GM23248 (cell line): ENCODE data around the gene CAPNS2. TPM values are rescaled to one million over a fixed set of nuclear protein-coding genes. Genes with fewer than 3 reads are reported as not detected.

Source experiments
- DNase-seq: peaks from one replicate; pipeline ENCODE4 v3.0.0-alpha.2; 2015
- H2AFZ ChIP-seq: fragments of 200-600 bp; sonication (generic); 2 replicates; pipeline ENCODE4 v1.6.1; 2016; ENCODE audit warnings: antibody characterized with exemption
- H3F3A ChIP-seq: fragments of 200-600 bp; sonication (generic); 2 replicates; pipeline ENCODE4 v1.6.1; 2016; ENCODE audit warnings: mild to moderate bottlenecking, antibody characterized with exemption, mixed run types; ENCODE audit not compliant: insufficient read depth
- H3K27ac ChIP-seq: fragments of 200-600 bp; sonication (generic); 2 replicates; pipeline ENCODE4 v1.5.1; 2016; ENCODE audit warnings: mild to moderate bottlenecking
- H3K27me3 ChIP-seq: fragments of 200-600 bp; sonication (generic); replicated peaks from 2 replicates; pipeline ENCODE4 v1.6.1; 2016; ENCODE audit warnings: mild to moderate bottlenecking; ENCODE audit not compliant: insufficient read depth
- H3K36me3 ChIP-seq: fragments of 200-600 bp; sonication (generic); 2 replicates; pipeline ENCODE4 v1.6.1; 2016; ENCODE audit warnings: low read depth, mild to moderate bottlenecking
- H3K4me1 ChIP-seq: fragments of 200-600 bp; sonication (generic); 2 replicates; pipeline ENCODE4 v1.6.1; 2016; ENCODE audit warnings: mild to moderate bottlenecking; ENCODE audit not compliant: insufficient read depth
- H3K4me2 ChIP-seq: fragments of 200-600 bp; sonication (generic); one replicate; pipeline ENCODE4 v1.6.1; 2016; ENCODE audit warnings: mild to moderate bottlenecking; ENCODE audit not compliant: unreplicated experiment
- H3K4me3 ChIP-seq: fragments of 200-600 bp; sonication (generic); 2 replicates; pipeline ENCODE4 v1.5.1; 2016; ENCODE audit warnings: mild to moderate bottlenecking
- H3K79me2 ChIP-seq: fragments of 200-600 bp; sonication (generic); 2 replicates; pipeline ENCODE4 v1.6.1; 2016; ENCODE audit warnings: mild to moderate bottlenecking; ENCODE audit not compliant: insufficient read depth
- H3K9ac ChIP-seq: fragments of 200-600 bp; sonication (generic); 2 replicates; pipeline ENCODE4 v1.6.1; 2016; ENCODE audit warnings: mild to moderate bottlenecking
- H3K9me2 ChIP-seq: fragments of 200-600 bp; sonication (generic); 2 replicates; pipeline ENCODE4 v1.6.1; 2016; ENCODE audit warnings: mixed run types, mild to moderate bottlenecking, moderate library complexity; ENCODE audit not compliant: insufficient read depth
- H3K9me3 ChIP-seq: fragments of 200-600 bp; sonication (generic); one replicate; pipeline ENCODE4 v1.6.1; 2017; ENCODE audit warnings: low read depth
- H4K20me1 ChIP-seq: fragments of 200-600 bp; sonication (generic); 2 replicates; pipeline ENCODE4 v1.6.0; 2016; ENCODE audit not compliant: insufficient read depth
- EZH2 ChIP-seq: fragments of 200-600 bp; sonication (generic); IDR thresholded peaks from 2 replicates; pipeline ENCODE4 v1.6.1; 2018; ENCODE audit warnings: antibody characterized with exemption, mild to moderate bottlenecking; ENCODE audit not compliant: insufficient read depth, poor library complexity, severe bottlenecking
- EZH2phosphoT487 ChIP-seq: fragments of 200-600 bp; sonication (generic); IDR thresholded peaks from 2 replicates; pipeline ENCODE4 v1.6.1; 2018; ENCODE audit warnings: antibody characterized with exemption, moderate library complexity, mild to moderate bottlenecking, low read depth; ENCODE audit not compliant: insufficient read depth
- WGBS, 2 experiments: methylation state at CpG; one replicate each; pipeline ENCODE4 v1.1.6; 2015 to 2017; ENCODE audit warnings: low lambda C conversion rate in 2 of 2, low coverage in 1 of 2; ENCODE audit errors: missing lambda C conversion rate in 2 of 2; 5-methylcytosine and 5-hydroxymethylcytosine counted together
- in situ Hi-C: fragments of 300-500 bp; cut with MboI; formaldehyde crosslinking; loops from 2 replicates; pipeline ENCODE4 v1.15.0; 2020
- polyA plus RNA-seq: library from polyadenylated mRNA; unstranded; fragments of >200 nt; fragmentation: Nextera tagmentation; extraction: Ambion mirVana; gene quantifications from 2 replicates; pipeline ENCODE4 v1.2.1, GENCODE V29; 2016
- total RNA-seq: library from RNA; depleted of rRNA; stranded (reverse); fragments of >200 nt; shearing (Covaris generic); gene quantifications from 2 replicates; pipeline ENCODE4 v1.2.3, GENCODE V29; 2014

The CAPNS2 gene
- total and polyA plus RNA-seq, 2 experiments from 2014 or later: not detected

- H3K27ac ChIP-seq: peak overlapping the region; percentile 52
- no peaks in the 10 kb centered on the region for H3K79me2 ChIP-seq
- no peaks in the 10 kb centered on the region for H3K27me3 ChIP-seq
- peaks cover 39% of the 10 kb centered on the region for H3K4me1 ChIP-seq
- no peaks in the 10 kb centered on the region for H3K9me3 ChIP-seq
- in situ Hi-C loops: no loop called here
- H3K9ac ChIP-seq: no peak overlapping the region
- H3K36me3 ChIP-seq: no peaks in the 10 kb centered on the region; the same call in 1 of the 2 replicates
- peak; percentile 86 for DNase-seq
- H2AFZ ChIP-seq: no peak overlapping the region
- H3K4me2 ChIP-seq: peak overlapping the region; percentile 39
- TF ChIP-seq EZH2: no peak
- TF ChIP-seq EZH2phosphoT487: peak; percentile 95
- no peaks in the 10 kb centered on the region for H3K9me2 ChIP-seq
- no peak overlapping the region for H3K4me3 ChIP-seq
- peaks cover 23% of the 10 kb centered on the region for H3F3A ChIP-seq
- no peaks in the 10 kb centered on the region for H4K20me1 ChIP-seq
Measured at GRCh38 chr16:55552621-55553020, 13.9 kb upstream of the CAPNS2 start.

GRCh38 chr16:55555436-55555835, 11.0 kb upstream of the CAPNS2 start:
- TF ChIP-seq EZH2phosphoT487: no peak
- no peak for TF ChIP-seq EZH2
- Histone ChIP-seq H3K4me3 (no peak overlapping the region), H3K27me3 (no peaks in the 10 kb centered on the region), H3K9me2 (no peaks in the 10 kb centered on the region), H3K27ac (peak overlapping the region; percentile 37), H3F3A (peaks cover 47% of the 10 kb centered on the region), H3K79me2 (no peaks in the 10 kb centered on the region), H3K4me2 (no peak overlapping the region), H3K9ac (no peak overlapping the region), H4K20me1 (no peaks in the 10 kb centered on the region), H2AFZ (no peak overlapping the region), H3K4me1 (peaks cover 54% of the 10 kb centered on the region), H3K9me3 (no peaks in the 10 kb centered on the region), H3K36me3 (no peaks in the 10 kb centered on the region)
- DNase-seq: peak; percentile 77
- 57 to 58% methylated on average over 2 of the region's 2 CpGs for WGBS, 2 experiments
- in situ Hi-C loops: no loop called here

- no peak for TF ChIP-seq EZH2phosphoT487
- TF ChIP-seq EZH2: no peak
- Histone ChIP-seq H3F3A (peaks cover 41% of the 10 kb centered on the region), H3K4me2 (no peak overlapping the region), H3K9me3 (no peaks in the 10 kb centered on the region), H3K4me3 (no peak overlapping the region), H4K20me1 (no peaks in the 10 kb centered on the region), H3K27me3 (no peaks in the 10 kb centered on the region), H3K9me2 (no peaks in the 10 kb centered on the region), H3K4me1 (peaks cover 47% of the 10 kb centered on the region), H3K27ac (no peak overlapping the region), H3K79me2 (no peaks in the 10 kb centered on the region), H3K36me3 (no peaks in the 10 kb centered on the region), H3K9ac (no peak overlapping the region), H2AFZ (no peak overlapping the region)
- in situ Hi-C loops: no loop called here
- DNase-seq: no peak
Measured at GRCh38 chr16:55557186-55557585, 9.3 kb upstream of the CAPNS2 start.

GRCh38 chr16:55559233-55559632, 7.3 kb upstream of the CAPNS2 start:
- peak overlapping the region; percentile 30 for H3K4me2 ChIP-seq
- no peaks in the 10 kb centered on the region for H3K79me2 ChIP-seq
- H4K20me1 ChIP-seq: no peaks in the 10 kb centered on the region
- H3K4me3 ChIP-seq: no peak overlapping the region
- DNase-seq: peak; percentile 13
- H3K27ac ChIP-seq: no peak overlapping the region
- H3K36me3 ChIP-seq: no peaks in the 10 kb centered on the region
- H3F3A ChIP-seq: peaks cover 55% of the 10 kb centered on the region
- H3K27me3 ChIP-seq: no peaks in the 10 kb centered on the region
- H3K9me3 ChIP-seq: no peaks in the 10 kb centered on the region
- no peak overlapping the region for H3K9ac ChIP-seq
- H3K9me2 ChIP-seq: no peaks in the 10 kb centered on the region
- H2AFZ ChIP-seq: no peak overlapping the region
- H3K4me1 ChIP-seq: peaks cover 52% of the 10 kb centered on the region
- in situ Hi-C loops: no loop called here
- no peak for TF ChIP-seq EZH2phosphoT487
- no peak for TF ChIP-seq EZH2

- Histone ChIP-seq H3K4me3 (no peak overlapping the region), H4K20me1 (no peaks in the 10 kb centered on the region), H3K9me3 (no peaks in the 10 kb centered on the region), H3K4me2 (no peak overlapping the region), H3K9ac (no peak overlapping the region), H3K36me3 (no peaks in the 10 kb centered on the region), H3K9me2 (no peaks in the 10 kb centered on the region), H2AFZ (no peak overlapping the region), H3K4me1 (peaks cover 48% of the 10 kb centered on the region), H3K27ac (no peak overlapping the region), H3K79me2 (no peaks in the 10 kb centered on the region), H3F3A (peaks cover 52% of the 10 kb centered on the region), H3K27me3 (no peaks in the 10 kb centered on the region)
- no peak for DNase-seq
- TF ChIP-seq EZH2 (no peak), EZH2phosphoT487 (no peak)
- 82 to 85% methylated on average over 1 of the region's 1 CpG for WGBS, 2 experiments
- in situ Hi-C loops: no loop called here
Measured at GRCh38 chr16:55559933-55560516, 6.5 kb upstream of the CAPNS2 start.
